HG03103 (cell line): Measurements from ENCODE around the gene ARHGAP10.
"Not testable (repeated sequence)": the region's sequence is repeated elsewhere in the genome, so short reads cannot be mapped to it uniquely, and the experiment has no call there.

Source experiments
- ATAC-seq: cut with Tn5 transposase; IDR thresholded peaks from one replicate; pipeline ENCODE4 v1.9.1; 2021; ENCODE audit warnings: low read depth; ENCODE audit not compliant: unreplicated experiment

Gene ARHGAP10

GRCh38 chr4:147880511-147880910 lies 148.6 kb downstream of the ARHGAP10 start:
- no peak for ATAC-seq

GRCh38 chr4:147884536-147884935 lies 152.6 kb downstream of the ARHGAP10 start:
- ATAC-seq: no peak

- not testable (repeated sequence) for ATAC-seq
Measured at GRCh38 chr4:147885216-147885615, 153.3 kb downstream of the ARHGAP10 start.

GRCh38 chr4:147891476-147892115 lies 159.7 kb downstream of the ARHGAP10 start:
- ATAC-seq: no peak

- ATAC-seq: no peak
Measured at GRCh38 chr4:147899512-147899911, 167.6 kb downstream of the ARHGAP10 start.

- ATAC-seq: no peak
Measured at GRCh38 chr4:147901388-147901787, 169.5 kb downstream of the ARHGAP10 start.

- ATAC-seq: no peak
Measured at GRCh38 chr4:147901916-147902315, 170.0 kb downstream of the ARHGAP10 start.

- no peak for ATAC-seq
Measured at GRCh38 chr4:147909225-147909624, 177.3 kb downstream of the ARHGAP10 start.

GRCh38 chr4:147910315-147910714 lies 178.4 kb downstream of the ARHGAP10 start:
- ATAC-seq: no peak

- not testable (repeated sequence) for ATAC-seq
Measured at GRCh38 chr4:147912106-147912505, 180.2 kb downstream of the ARHGAP10 start.

- no peak for ATAC-seq
Measured at GRCh38 chr4:147913137-147913536, 181.2 kb downstream of the ARHGAP10 start.

- ATAC-seq: no peak
Measured at GRCh38 chr4:147916351-147916750, 184.5 kb downstream of the ARHGAP10 start.

GRCh38 chr4:147923381-147923780 lies 191.5 kb downstream of the ARHGAP10 start:
- no peak for ATAC-seq

- no peak for ATAC-seq
Measured at GRCh38 chr4:147923854-147924253, 192.0 kb downstream of the ARHGAP10 start.

GRCh38 chr4:147924604-147925412 lies 192.9 kb downstream of the ARHGAP10 start:
- no peak for ATAC-seq

GRCh38 chr4:147927377-147928137 lies 195.7 kb downstream of the ARHGAP10 start:
- ATAC-seq: no peak

- ATAC-seq: no peak
Measured at GRCh38 chr4:147928400-147928799, 196.5 kb downstream of the ARHGAP10 start.

GRCh38 chr4:147929746-147930145 lies 197.9 kb downstream of the ARHGAP10 start:
- no peak for ATAC-seq

GRCh38 chr4:147933316-147933715 lies 201.4 kb downstream of the ARHGAP10 start:
- ATAC-seq: no peak

- ATAC-seq: no peak
Measured at GRCh38 chr4:147933779-147934178, 201.9 kb downstream of the ARHGAP10 start.

- no peak for ATAC-seq
Measured at GRCh38 chr4:147938496-147938895, 206.6 kb downstream of the ARHGAP10 start.
